Adrenal gland (tissue), 5 donors: ENCODE data around the gene C4orf36.

Experiments
- CTCF ChIP-seq, 6 experiments: fragments of 450-650 bp in 4 of 6; fragments of 200-600 bp in 2 of 6; sonication (generic) in 1 of 6; IDR thresholded peaks; 1 replicate in 5 of 6; 2 replicates in 1 of 6; pipeline versions ENCODE4 v1.5.1 to v1.8.0; 2016 to 2021; ENCODE audit warnings: antibody characterized with exemption in 6 of 6, mild to moderate bottlenecking in 2 of 6, moderate library complexity in 1 of 6
- POLR2A ChIP-seq, 2 donors: fragments of 450-650 bp; IDR thresholded peaks; one replicate each; pipeline ENCODE4 v1.6.1; 2017; ENCODE audit warnings: antibody characterized with exemption in 2 of 2, mild to moderate bottlenecking in 2 of 2, moderate library complexity in 1 of 2
- donor health status: DM: no; HTN: no; CAD: no.

GRCh38 chr4:86895692-86896488, 3.7 kb upstream of the C4orf36 start:
- TF ChIP-seq CTCF (IDR thresholded peaks at IDR 0.05): peak; percentile 61 to 88 (median 78)
- TF ChIP-seq POLR2A (IDR thresholded peaks at IDR 0.05): no peak
